Activated naive CD4-positive, alpha-beta T cell treated with anti-CD3 and anti-CD28 coated beads, Interleukin-2, amount 10 ng/mL, durations not matched to agents 7 days and 5 days (primary cell): ENCODE measurements around the gene CCL17.

Source experiments
- CTCF ChIA-PET: fragments of 350-600 bp; sonication (Branson Sonifier 250); formaldehyde crosslinking; loops from one replicate; lab custom pipeline; 2021; ENCODE audit warnings: antibody characterized with exemption; lab: Charles Lee
- DNase-seq: peaks from one replicate; pipeline ENCODE4 v3.0.0-alpha.2; 2020
- H3K27ac Mint-ChIP-seq: one replicate; pipeline ENCODE4 v1.8.0; 2021; ENCODE audit warnings: mild to moderate bottlenecking, moderate library complexity, mixed read lengths
- H3K27me3 Mint-ChIP-seq: one replicate; pipeline ENCODE4 v1.8.0; 2021; ENCODE audit warnings: mild to moderate bottlenecking, mixed read lengths
- H3K36me3 Mint-ChIP-seq: one replicate; pipeline ENCODE4 v1.8.0; 2021; ENCODE audit warnings: mixed read lengths
- H3K4me1 Mint-ChIP-seq: one replicate; pipeline ENCODE4 v1.8.0; 2021; ENCODE audit warnings: mixed read lengths
- H3K4me3 Mint-ChIP-seq: one replicate; pipeline ENCODE4 v1.8.0; 2021; ENCODE audit warnings: mild to moderate bottlenecking, moderate library complexity, mixed read lengths
- H3K9me3 Mint-ChIP-seq: one replicate; pipeline ENCODE4 v1.8.0; 2021; ENCODE audit warnings: mixed read lengths

The CCL17 gene

DNA sequence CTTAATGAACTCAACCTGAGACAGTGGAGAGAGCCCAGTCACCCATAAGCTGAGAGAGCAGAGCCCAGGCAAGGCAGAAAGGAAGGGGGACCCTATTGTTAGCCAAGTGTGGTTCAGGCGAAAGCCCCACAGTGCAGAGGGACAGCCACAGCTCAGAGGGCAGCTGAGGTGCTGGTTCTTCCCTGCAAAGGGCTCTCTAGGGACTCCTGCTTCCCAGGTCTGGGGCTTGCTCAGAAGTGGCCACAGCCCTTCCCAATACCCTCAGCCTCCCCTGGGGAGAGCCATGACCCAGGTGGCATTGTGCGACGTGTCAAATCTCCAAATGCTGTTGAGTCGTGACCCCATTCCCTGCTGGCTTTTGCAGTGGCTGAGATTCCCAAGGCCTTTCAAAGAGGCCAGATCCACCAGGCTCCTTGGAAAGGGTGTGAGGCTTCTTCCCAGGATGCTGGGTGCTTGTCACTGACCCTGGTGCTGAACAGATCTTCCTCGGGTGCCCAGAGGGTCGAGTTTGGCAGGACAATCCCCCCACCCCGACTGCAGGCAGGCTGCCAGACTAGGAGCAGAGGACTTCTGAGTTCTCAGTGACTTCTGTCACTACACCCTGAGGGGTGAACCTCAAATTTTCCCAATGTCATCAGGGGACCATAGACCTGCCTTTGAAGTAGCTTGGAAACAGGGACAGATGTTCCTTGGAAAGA is 2.5 kb upstream of the CCL17 start:
- CTCF ChIA-PET, result interaction anchor here (0.6 to 0.8 kb wide), 2 partner anchors 15 to 1087 kb away, joined by 3 to 5 read pairs; no protein-coding TSS in a partner anchor
- Mint-ChIP-seq H3K27ac (no peak overlapping the region), H3K9me3 (no peaks in the 10 kb centered on the region), H3K36me3 (no peaks in the 10 kb centered on the region), H3K4me1 (no peaks in the 10 kb centered on the region), H3K4me3 (no peak overlapping the region), H3K27me3 (peaks cover 25% of the 10 kb centered on the region)
- DNase-seq, result no peak

DNA sequence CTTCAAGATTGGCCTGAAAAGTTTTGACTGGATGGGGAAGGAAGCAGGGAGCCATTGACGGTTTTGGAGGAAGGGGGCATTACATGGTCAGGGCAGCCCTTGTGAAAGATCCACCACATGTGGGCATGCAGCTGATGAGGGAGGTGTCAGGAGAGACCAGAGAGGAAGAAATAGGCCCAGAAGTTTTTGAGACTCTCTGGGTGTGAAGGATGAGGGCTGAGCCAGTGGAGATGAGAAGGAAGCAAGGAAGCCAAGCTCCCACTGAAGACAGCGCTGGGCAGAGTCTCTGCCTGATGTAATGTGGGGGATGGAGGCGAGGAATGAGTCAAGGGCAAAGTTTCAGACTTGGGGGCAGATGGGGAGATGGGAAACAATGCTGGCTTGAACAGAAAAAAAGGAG is 530 bp downstream of the CCL17 start:
- Mint-ChIP-seq H3K27me3 (peaks cover 25% of the 10 kb centered on the region), H3K36me3 (no peaks in the 10 kb centered on the region), H3K27ac (no peak overlapping the region), H3K4me3 (no peak overlapping the region), H3K4me1 (no peaks in the 10 kb centered on the region), H3K9me3 (no peaks in the 10 kb centered on the region)
- CTCF ChIA-PET, result interaction anchor here (1.1 to 3.1 kb wide), 3 partner anchors 12 to 104 kb away, joined by 3 to 17 read pairs (median 5); no protein-coding TSS in a partner anchor
- no peak for DNase-seq

DNA sequence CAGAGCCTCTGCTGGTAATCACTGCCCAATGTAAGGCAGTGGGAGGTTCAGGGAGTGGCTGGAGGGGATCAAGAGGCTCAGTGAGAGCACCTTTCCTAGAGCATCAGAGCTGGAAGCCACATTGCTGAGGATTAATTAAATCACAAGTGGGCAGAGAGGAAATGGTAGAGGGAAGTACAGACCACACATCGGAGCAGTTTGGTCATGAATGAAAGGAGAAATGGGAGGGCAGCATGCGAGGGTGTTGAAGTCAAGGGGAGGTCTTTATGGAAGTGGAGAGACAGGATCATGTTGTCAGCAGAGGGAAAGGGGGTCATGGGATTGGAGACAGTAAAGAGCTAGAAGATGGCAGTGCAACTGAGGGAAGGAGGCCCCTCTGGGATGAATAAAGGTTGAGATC is 2.3 kb downstream of the CCL17 start:
- no peak overlapping the region for H3K4me3 Mint-ChIP-seq
- no peaks in the 10 kb centered on the region for H3K36me3 Mint-ChIP-seq
- no peaks in the 10 kb centered on the region for H3K4me1 Mint-ChIP-seq
- no peaks in the 10 kb centered on the region for H3K9me3 Mint-ChIP-seq
- no peak for DNase-seq
- no peak overlapping the region for H3K27ac Mint-ChIP-seq
- CTCF ChIA-PET, result no interaction called here
- H3K27me3 Mint-ChIP-seq, result peaks cover 21% of the 10 kb centered on the region

DNA sequence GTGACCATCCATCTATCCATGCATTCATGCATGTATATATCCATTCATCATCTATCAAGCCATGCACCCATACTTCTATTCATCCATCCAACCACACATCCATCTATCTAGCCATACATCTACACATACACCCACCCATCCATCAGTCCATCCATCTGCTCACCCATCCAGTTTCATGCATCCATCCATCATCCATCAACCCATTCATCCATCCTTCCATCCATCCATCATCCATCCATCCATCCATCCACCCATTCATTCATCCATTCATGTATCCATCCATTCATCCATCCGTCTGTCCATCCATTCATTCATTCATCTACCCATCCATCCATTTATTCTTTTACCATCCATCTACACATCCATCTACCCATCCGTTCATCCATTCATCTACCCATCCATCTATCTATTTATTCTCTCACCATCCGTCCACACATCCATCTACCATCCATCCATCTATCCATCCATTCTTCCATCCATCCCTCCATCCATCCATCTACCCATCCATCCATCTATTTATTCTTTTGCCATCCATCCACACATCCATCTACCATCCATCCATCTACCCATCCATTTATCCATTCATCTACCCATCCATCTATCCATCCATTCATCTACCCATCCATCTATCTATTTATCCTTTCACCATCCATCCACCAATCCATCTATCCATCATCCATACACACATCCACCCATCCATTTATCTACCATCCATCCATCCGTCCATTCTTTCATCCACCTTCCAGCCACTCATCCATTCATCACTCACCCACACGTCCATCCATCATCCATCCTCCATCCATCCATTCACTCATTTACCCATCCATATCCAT is 3.2 kb downstream of the CCL17 start:
- H3K4me3 Mint-ChIP-seq, result no peak overlapping the region
- H3K36me3 Mint-ChIP-seq, result no peaks in the 10 kb centered on the region
- no peaks in the 10 kb centered on the region for H3K4me1 Mint-ChIP-seq
- CTCF ChIA-PET, result no interaction called here
- no peaks in the 10 kb centered on the region for H3K9me3 Mint-ChIP-seq
- H3K27ac Mint-ChIP-seq, result no peak overlapping the region
- no peak for DNase-seq
- H3K27me3 Mint-ChIP-seq, result peaks cover 16% of the 10 kb centered on the region

DNA sequence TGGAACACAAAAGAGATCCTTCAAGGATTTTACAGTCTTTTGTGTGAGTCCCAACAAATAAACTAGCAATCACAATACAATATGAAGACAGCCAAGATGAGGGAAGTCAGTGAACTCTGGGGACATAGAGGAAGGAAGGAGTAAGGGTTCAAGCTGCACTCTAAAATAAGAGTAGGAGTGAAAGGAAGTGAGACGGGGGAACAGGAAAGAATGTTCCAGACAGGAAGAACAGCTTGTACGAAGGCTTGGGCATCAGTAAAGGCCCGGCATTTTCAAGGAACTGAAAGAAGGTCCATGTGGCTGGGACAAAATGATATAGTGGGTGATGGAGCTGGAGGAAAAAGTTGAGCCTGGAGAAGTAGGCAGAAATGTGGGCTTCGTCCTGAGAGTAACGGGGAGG is 4.5 kb downstream of the CCL17 start:
- peaks cover 17% of the 10 kb centered on the region for H3K27me3 Mint-ChIP-seq
- no peaks in the 10 kb centered on the region for H3K4me1 Mint-ChIP-seq
- no peaks in the 10 kb centered on the region for H3K9me3 Mint-ChIP-seq
- CTCF ChIA-PET, result interaction anchor here (1.3 to 1.5 kb wide), 3 partner anchors 8 to 109 kb away, joined by 5 read pairs; no protein-coding TSS in a partner anchor
- H3K4me3 Mint-ChIP-seq, result no peak overlapping the region
- no peaks in the 10 kb centered on the region for H3K36me3 Mint-ChIP-seq
- no peak for DNase-seq
- no peak overlapping the region for H3K27ac Mint-ChIP-seq

DNA sequence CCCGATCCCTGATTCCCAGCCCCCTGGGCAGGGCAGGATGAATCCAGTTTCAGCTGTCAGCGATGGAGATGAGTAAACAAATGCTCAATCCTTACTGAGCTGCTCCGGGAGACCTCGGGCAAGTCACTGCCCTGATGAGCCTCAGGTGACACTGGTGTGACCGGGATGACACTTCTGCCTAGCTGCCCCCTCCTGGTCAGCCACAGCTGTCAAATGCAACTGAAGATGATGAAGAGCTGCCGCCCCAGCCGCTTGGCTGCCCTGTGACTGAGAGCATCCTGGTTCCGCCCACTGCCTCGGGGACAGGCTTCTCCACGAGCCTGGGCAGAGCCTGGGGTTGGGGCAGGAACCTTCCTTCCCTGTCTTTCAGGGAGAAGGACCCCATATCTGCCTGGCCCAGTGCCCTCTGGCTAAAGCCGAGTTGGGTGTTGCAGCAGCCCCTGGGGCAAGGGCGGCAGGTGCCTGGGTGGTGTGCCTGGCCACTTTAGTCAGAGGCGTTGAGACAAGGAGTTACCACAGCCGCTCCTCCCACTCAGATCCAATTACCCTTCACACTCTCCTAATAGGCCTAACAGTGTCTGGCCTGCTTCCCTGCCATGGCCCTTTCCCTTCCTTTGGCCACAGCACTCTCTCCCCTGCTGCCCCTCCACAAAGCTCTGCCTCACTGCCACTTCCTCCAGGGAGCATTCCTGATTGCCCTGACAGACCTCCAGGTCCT is 5.5 kb downstream of the CCL17 start:
- CTCF ChIA-PET, result interaction anchor here (1.3 to 1.5 kb wide), 2 partner anchors 9 to 110 kb away, joined by 5 read pairs; no protein-coding TSS in a partner anchor
- Mint-ChIP-seq H3K36me3 (no peaks in the 10 kb centered on the region), H3K9me3 (no peaks in the 10 kb centered on the region), H3K27me3 (peaks cover 10% of the 10 kb centered on the region), H3K27ac (no peak overlapping the region), H3K4me1 (no peaks in the 10 kb centered on the region), H3K4me3 (no peak overlapping the region)
- DNase-seq, result no peak

DNA sequence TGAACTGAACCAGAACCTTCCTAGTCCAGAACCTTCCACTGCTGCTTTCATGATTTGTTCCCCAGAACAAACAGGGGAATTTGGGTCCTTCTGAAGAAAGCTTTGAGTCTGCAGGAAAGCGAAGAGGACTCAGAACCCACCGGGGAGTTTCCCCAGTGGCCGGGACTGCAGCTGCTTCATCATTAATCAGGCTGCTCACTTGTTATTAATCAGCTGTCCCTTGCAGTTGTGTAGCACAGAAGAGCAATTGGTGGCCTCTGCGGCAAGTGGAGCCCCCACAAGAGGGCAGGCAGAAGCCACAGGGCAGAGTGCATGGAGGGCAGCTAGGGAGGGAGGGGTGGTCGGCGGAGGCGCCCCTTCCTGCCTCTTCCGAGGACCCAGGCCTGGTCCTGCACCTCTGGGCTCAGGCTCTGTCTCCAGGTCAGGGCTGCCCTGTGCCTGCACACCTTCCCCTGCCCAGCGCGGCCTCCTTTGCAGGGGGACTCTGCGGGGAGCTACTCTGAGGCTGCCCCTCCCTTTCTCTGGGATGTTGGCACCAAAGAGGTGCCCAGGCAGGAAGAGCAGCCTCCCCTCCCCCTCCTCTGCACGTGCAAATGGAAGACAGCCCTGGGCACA is 6.9 kb downstream of the CCL17 start:
- H3K36me3 Mint-ChIP-seq, result no peaks in the 10 kb centered on the region
- no peak for DNase-seq
- peaks cover 12% of the 10 kb centered on the region for H3K27me3 Mint-ChIP-seq
- no peak overlapping the region for H3K27ac Mint-ChIP-seq
- H3K4me1 Mint-ChIP-seq, result no peaks in the 10 kb centered on the region
- H3K9me3 Mint-ChIP-seq, result no peaks in the 10 kb centered on the region
- CTCF ChIA-PET, result no interaction called here
- no peak overlapping the region for H3K4me3 Mint-ChIP-seq

DNA sequence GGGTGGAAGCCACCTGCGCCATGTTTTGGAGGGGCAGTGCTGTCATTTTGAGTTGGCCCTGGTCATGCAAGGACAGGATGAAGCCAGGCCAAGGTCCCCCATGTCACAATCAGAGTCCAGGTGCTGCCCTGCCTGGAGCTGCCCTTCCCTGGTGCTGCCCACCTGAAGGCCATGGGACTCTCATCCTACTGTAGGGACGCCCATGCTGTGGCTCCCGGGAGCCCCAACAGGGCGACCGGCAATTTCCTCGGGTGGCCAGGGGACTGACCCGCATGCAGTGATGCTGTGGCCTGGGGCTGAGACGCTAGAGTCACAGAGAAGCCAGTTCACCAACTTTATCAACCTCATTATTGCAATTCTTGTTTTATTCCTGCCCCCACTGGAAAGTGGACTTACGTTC is 8.0 kb downstream of the CCL17 start:
- no peak overlapping the region for H3K4me3 Mint-ChIP-seq
- CTCF ChIA-PET, result interaction anchor here (1.1 to 2.1 kb wide), 3 partner anchors 69 to 111 kb away, joined by 3 to 16 read pairs (median 5); no protein-coding TSS in a partner anchor
- no peaks in the 10 kb centered on the region for H3K36me3 Mint-ChIP-seq
- peaks cover 18% of the 10 kb centered on the region for H3K27me3 Mint-ChIP-seq
- peaks cover 8% of the 10 kb centered on the region for H3K4me1 Mint-ChIP-seq
- no peak for DNase-seq
- no peak overlapping the region for H3K27ac Mint-ChIP-seq
- no peaks in the 10 kb centered on the region for H3K9me3 Mint-ChIP-seq

DNA sequence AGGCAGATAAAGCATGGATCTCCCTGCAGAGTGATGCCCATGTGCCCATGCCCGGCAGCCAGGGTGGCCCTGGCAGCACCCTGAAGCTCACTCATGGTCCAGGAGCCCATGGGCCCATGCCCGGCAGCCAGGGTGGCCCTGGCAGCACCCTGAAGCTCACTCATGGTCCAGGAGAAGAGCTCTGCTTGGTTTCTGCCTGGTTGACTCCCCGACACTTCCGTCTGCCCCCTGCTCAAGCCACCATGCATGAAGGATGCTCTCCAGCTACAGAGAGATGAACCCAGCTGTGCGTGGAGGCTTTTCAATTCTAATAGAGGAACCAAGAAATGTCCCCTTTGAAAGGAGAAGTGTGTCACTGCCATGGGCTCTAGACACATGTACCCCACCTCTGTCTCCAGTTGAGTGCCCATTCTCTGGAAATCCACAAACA is 8.7 kb downstream of the CCL17 start:
- DNase-seq, result no peak
- H3K27me3 Mint-ChIP-seq, result peaks cover 22% of the 10 kb centered on the region
- CTCF ChIA-PET, result interaction anchor here (1.1 to 2.1 kb wide), 4 partner anchors 70 to 112 kb away, joined by 3 to 16 read pairs (median 4); no protein-coding TSS in a partner anchor
- no peak overlapping the region for H3K27ac Mint-ChIP-seq
- H3K36me3 Mint-ChIP-seq, result no peaks in the 10 kb centered on the region
- H3K9me3 Mint-ChIP-seq, result no peaks in the 10 kb centered on the region
- H3K4me1 Mint-ChIP-seq, result peaks cover 12% of the 10 kb centered on the region
- H3K4me3 Mint-ChIP-seq, result no peak overlapping the region

DNA sequence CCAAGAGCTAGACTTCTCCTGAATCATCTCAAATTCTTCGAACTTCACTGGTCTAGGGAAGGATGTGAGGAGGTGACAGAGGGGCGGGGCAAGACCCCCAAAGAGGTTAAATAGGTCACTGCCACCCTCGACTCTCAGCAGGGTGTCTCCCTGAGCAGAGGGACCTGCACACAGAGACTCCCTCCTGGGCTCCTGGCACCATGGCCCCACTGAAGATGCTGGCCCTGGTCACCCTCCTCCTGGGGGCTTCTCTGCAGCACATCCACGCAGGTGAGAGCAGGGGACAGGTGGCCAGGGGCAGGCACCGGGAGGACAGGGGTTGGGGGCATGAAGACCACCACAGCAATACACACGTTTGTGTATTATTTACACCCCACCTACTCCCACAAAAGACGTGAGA is 9.2 kb downstream of the CCL17 start:
- Mint-ChIP-seq H3K36me3 (no peaks in the 10 kb centered on the region), H3K27me3 (peaks cover 26% of the 10 kb centered on the region), H3K4me3 (no peak overlapping the region), H3K27ac (no peak overlapping the region), H3K9me3 (no peaks in the 10 kb centered on the region), H3K4me1 (peaks cover 14% of the 10 kb centered on the region)
- no peak for DNase-seq
- CTCF ChIA-PET, result interaction anchor here (1.1 to 2.1 kb wide), 3 partner anchors 99 to 112 kb away, joined by 3 to 16 read pairs (median 5); no protein-coding TSS in a partner anchor

DNA sequence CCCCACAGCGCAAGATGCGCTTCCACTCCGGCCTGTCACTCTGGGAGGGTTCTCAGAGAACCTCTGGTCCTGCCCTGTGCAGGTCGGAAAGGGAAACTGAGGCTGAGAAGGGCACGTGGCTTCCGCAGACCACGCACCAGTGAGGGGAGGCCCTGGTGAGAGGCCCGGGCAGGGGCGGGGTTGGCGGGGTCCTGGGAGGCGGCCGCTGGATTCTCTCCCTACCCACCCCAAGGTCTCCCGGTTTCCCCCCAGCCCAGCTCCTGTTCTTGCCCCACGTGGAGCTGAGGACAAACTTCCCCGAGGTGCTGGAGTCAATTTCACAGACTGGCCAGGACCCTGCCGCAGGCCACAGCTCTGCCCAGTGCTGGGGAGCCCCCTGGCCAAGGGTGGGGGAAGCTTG is 11.5 kb downstream of the CCL17 start:
- no peak overlapping the region for H3K27ac Mint-ChIP-seq
- no peak for DNase-seq
- peaks cover 30% of the 10 kb centered on the region for H3K27me3 Mint-ChIP-seq
- H3K4me1 Mint-ChIP-seq, result peaks cover 23% of the 10 kb centered on the region
- no peaks in the 10 kb centered on the region for H3K9me3 Mint-ChIP-seq
- H3K36me3 Mint-ChIP-seq, result no peaks in the 10 kb centered on the region
- H3K4me3 Mint-ChIP-seq, result no peak overlapping the region
- CTCF ChIA-PET, result interaction anchor here (1.1 to 5.3 kb wide), 21 partner anchors 7 to 332 kb away, joined by 3 to 161 read pairs (median 6); partner anchors contain the start of genes ARL2BP, CCL17, CIAPIN1 and COQ9

DNA sequence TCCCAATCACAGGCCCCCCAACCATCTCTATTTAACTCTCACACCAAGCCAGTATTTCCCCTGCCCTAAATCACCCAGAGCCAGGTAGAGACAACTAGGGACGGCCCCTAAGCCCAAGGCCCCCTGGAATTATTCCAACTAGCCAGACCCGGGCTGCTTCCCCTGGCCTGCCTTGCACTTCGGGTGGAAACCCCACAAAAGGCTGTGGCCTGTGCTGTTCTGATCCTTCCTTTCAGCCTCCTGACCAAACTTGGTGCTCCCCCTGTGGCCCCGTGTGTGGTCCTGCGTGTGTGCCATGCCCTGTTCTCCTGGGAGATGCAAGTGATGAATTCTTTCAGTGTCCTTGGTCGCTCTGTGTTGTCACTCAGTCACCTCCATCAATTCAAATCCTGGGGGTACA is 14.9 kb downstream of the CCL17 start:
- Mint-ChIP-seq H3K4me3 (no peak overlapping the region), H3K27ac (no peak overlapping the region), H3K36me3 (no peaks in the 10 kb centered on the region), H3K27me3 (peaks cover 24% of the 10 kb centered on the region), H3K4me1 (peaks cover 23% of the 10 kb centered on the region), H3K9me3 (no peaks in the 10 kb centered on the region)
- CTCF ChIA-PET, result interaction anchor here (0.7 to 5.3 kb wide), 23 partner anchors 10 to 205 kb away, joined by 3 to 161 read pairs (median 4); partner anchors contain the start of genes CCL17, CIAPIN1 and COQ9
- DNase-seq, result no peak
